ENCODE measurements around the gene WDR27.

GRCh38 chr6:169639653-169640278, 62.1 kb downstream of the WDR27 start:
- TF ChIP-seq CTCF (IDR thresholded peaks at IDR 0.05; ENCODE audit: low read depth, low read length) (no peak), POLR2A (IDR thresholded peaks at IDR 0.05; ENCODE audit: extremely low read depth, insufficient read length) (no peak), MYC (IDR thresholded peaks at IDR 0.05; ENCODE audit: low read depth, low read length) (no peak)
- TF ChIP-seq, protein P1, sequence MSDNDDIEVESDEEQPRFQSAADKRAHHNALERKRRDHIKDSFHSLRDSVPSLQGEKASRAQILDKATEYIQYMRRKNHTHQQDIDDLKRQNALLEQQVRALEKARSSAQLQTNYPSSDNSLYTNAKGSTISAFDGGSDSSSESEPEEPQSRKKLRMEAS (IDR thresholded peaks at IDR 0.05; ENCODE audit: low read depth, low read length) = no peak
